Measurements from ENCODE around the gene RAB30.

RAB30 gene

GRCh38 chr11:83000381-83000780, 71.3 kb downstream of the RAB30 start:
- Mint-ChIP-seq H3K27me3 (no peaks in the 10 kb centered on the region), H3K4me1 (peaks cover 87% of the 10 kb centered on the region), H3K4me3 (no peak overlapping the region), H3K36me3 (ENCODE audit: low read depth) (peaks cover 3% of the 10 kb centered on the region), H3K9me3 (no peaks in the 10 kb centered on the region), H3K27ac (peak overlapping the region; percentile 77)
- DNase-seq (no peak), ATAC-seq (no peak)

- no peaks in the 10 kb centered on the region for H3K27me3 Mint-ChIP-seq
- H3K4me3 Mint-ChIP-seq = no peak overlapping the region
- no peaks in the 10 kb centered on the region for H3K9me3 Mint-ChIP-seq
- DNase-seq (no peak), ATAC-seq (peak; percentile 44)
- H3K36me3 Mint-ChIP-seq (ENCODE audit: low read depth) = peaks cover 8% of the 10 kb centered on the region
- H3K4me1 Mint-ChIP-seq = peaks cover 86% of the 10 kb centered on the region
- H3K27ac Mint-ChIP-seq = peak overlapping the region; percentile 77
Measured at GRCh38 chr11:82999232-82999631, 72.5 kb downstream of the RAB30 start.

GRCh38 chr11:82998697-82999096, 73.0 kb downstream of the RAB30 start:
- peaks cover 13% of the 10 kb centered on the region for H3K36me3 Mint-ChIP-seq (ENCODE audit: low read depth)
- peak overlapping the region; percentile 38 for H3K27ac Mint-ChIP-seq
- H3K4me3 Mint-ChIP-seq = no peak overlapping the region
- peaks cover 89% of the 10 kb centered on the region for H3K4me1 Mint-ChIP-seq
- no peaks in the 10 kb centered on the region for H3K27me3 Mint-ChIP-seq
- H3K9me3 Mint-ChIP-seq = no peaks in the 10 kb centered on the region
- ATAC-seq = no peak
- DNase-seq = no peak

GRCh38 chr11:82996966-82997606, 74.6 kb downstream of the RAB30 start:
- Mint-ChIP-seq H3K4me3 (peak overlapping the region; percentile 69), H3K4me1 (peaks cover 88% of the 10 kb centered on the region), H3K9me3 (no peaks in the 10 kb centered on the region), H3K36me3 (ENCODE audit: low read depth) (peaks cover 26% of the 10 kb centered on the region), H3K27me3 (no peaks in the 10 kb centered on the region), H3K27ac (peak overlapping the region; percentile 95)
- peak; percentile 57 for ATAC-seq
- peak; percentile 42 for DNase-seq

- peak; percentile 83 for ATAC-seq
- H3K27me3 Mint-ChIP-seq = no peaks in the 10 kb centered on the region
- peaks cover 78% of the 10 kb centered on the region for H3K4me1 Mint-ChIP-seq
- H3K36me3 Mint-ChIP-seq (ENCODE audit: low read depth) = peaks cover 27% of the 10 kb centered on the region
- H3K4me3 Mint-ChIP-seq = peak overlapping the region; percentile 69
- peak; percentile 32 for DNase-seq
- no peaks in the 10 kb centered on the region for H3K9me3 Mint-ChIP-seq
- H3K27ac Mint-ChIP-seq = peak overlapping the region; percentile 95
Measured at GRCh38 chr11:82995754-82996398, 75.8 kb downstream of the RAB30 start.

- Mint-ChIP-seq H3K4me3 (peak overlapping the region; percentile 41), H3K9me3 (no peaks in the 10 kb centered on the region), H3K27ac (peak overlapping the region; percentile 95), H3K4me1 (peaks cover 76% of the 10 kb centered on the region), H3K36me3 (ENCODE audit: low read depth) (peaks cover 28% of the 10 kb centered on the region), H3K27me3 (no peaks in the 10 kb centered on the region)
- DNase-seq (no peak), ATAC-seq (no peak)
Measured at GRCh38 chr11:82995235-82995634, 76.5 kb downstream of the RAB30 start.

GRCh38 chr11:82994604-82995230, 77.0 kb downstream of the RAB30 start:
- Mint-ChIP-seq H3K9me3 (no peaks in the 10 kb centered on the region), H3K27me3 (no peaks in the 10 kb centered on the region), H3K4me1 (peaks cover 75% of the 10 kb centered on the region), H3K4me3 (peak overlapping the region; percentile 19), H3K27ac (peak overlapping the region; percentile 69), H3K36me3 (ENCODE audit: low read depth) (peaks cover 30% of the 10 kb centered on the region)
- no peak for DNase-seq
- no peak for ATAC-seq

- Mint-ChIP-seq H3K27me3 (no peaks in the 10 kb centered on the region), H3K9me3 (no peaks in the 10 kb centered on the region), H3K4me3 (no peak overlapping the region), H3K4me1 (peaks cover 51% of the 10 kb centered on the region), H3K36me3 (ENCODE audit: low read depth) (peaks cover 33% of the 10 kb centered on the region), H3K27ac (no peak overlapping the region)
- ATAC-seq (no peak), DNase-seq (no peak)
Measured at GRCh38 chr11:82992223-82992622, 79.5 kb downstream of the RAB30 start.

GRCh38 chr11:82989628-82990404, 81.9 kb downstream of the RAB30 start:
- Mint-ChIP-seq H3K4me3 (no peak overlapping the region), H3K27ac (no peak overlapping the region)

GRCh38 chr11:82988936-82989627, 82.6 kb downstream of the RAB30 start:
- Mint-ChIP-seq H3K27ac (no peak overlapping the region), H3K36me3 (ENCODE audit: low read depth) (peaks cover 39% of the 10 kb centered on the region), H3K27me3 (no peaks in the 10 kb centered on the region), H3K4me3 (no peak overlapping the region), H3K4me1 (peaks cover 33% of the 10 kb centered on the region), H3K9me3 (no peaks in the 10 kb centered on the region)
- no peak for DNase-seq
- peak; percentile 53 for ATAC-seq

More at GRCh38 chr11:82989628-82990404, 81.9 kb downstream of the RAB30 start:
- no peaks in the 10 kb centered on the region for H3K9me3 Mint-ChIP-seq
- H3K4me1 Mint-ChIP-seq = peaks cover 37% of the 10 kb centered on the region
- H3K27me3 Mint-ChIP-seq = no peaks in the 10 kb centered on the region
- no peak for DNase-seq
- peaks cover 37% of the 10 kb centered on the region for H3K36me3 Mint-ChIP-seq (ENCODE audit: low read depth)
- ATAC-seq = peak; percentile 37

- DNase-seq = no peak
- no peak overlapping the region for H3K27ac Mint-ChIP-seq
- no peaks in the 10 kb centered on the region for H3K9me3 Mint-ChIP-seq
- peaks cover 29% of the 10 kb centered on the region for H3K36me3 Mint-ChIP-seq (ENCODE audit: low read depth)
- H3K4me3 Mint-ChIP-seq = no peak overlapping the region
- ATAC-seq = no peak
- H3K4me1 Mint-ChIP-seq = peaks cover 27% of the 10 kb centered on the region
- no peaks in the 10 kb centered on the region for H3K27me3 Mint-ChIP-seq
Measured at GRCh38 chr11:82987997-82988396, 83.7 kb downstream of the RAB30 start.

GRCh38 chr11:82986446-82986845, 85.3 kb downstream of the RAB30 start:
- Mint-ChIP-seq H3K27ac (no peak overlapping the region), H3K36me3 (ENCODE audit: low read depth) (peaks cover 32% of the 10 kb centered on the region), H3K4me1 (peaks cover 22% of the 10 kb centered on the region), H3K27me3 (no peaks in the 10 kb centered on the region), H3K9me3 (no peaks in the 10 kb centered on the region), H3K4me3 (no peak overlapping the region)
- ATAC-seq = no peak
- DNase-seq = no peak

GRCh38 chr11:82981852-82982251, 89.8 kb downstream of the RAB30 start:
- DNase-seq (no peak), ATAC-seq (no peak)
- Mint-ChIP-seq H3K36me3 (ENCODE audit: low read depth) (peaks cover 41% of the 10 kb centered on the region), H3K9me3 (no peaks in the 10 kb centered on the region), H3K4me1 (peaks cover 59% of the 10 kb centered on the region), H3K4me3 (no peak overlapping the region), H3K27me3 (no peaks in the 10 kb centered on the region), H3K27ac (no peak overlapping the region)

- ATAC-seq = no peak
- no peak for DNase-seq
- Mint-ChIP-seq H3K27me3 (no peaks in the 10 kb centered on the region), H3K27ac (peak overlapping the region; percentile 76), H3K4me3 (no peak overlapping the region), H3K4me1 (peaks cover 59% of the 10 kb centered on the region), H3K36me3 (ENCODE audit: low read depth) (peaks cover 41% of the 10 kb centered on the region), H3K9me3 (no peaks in the 10 kb centered on the region)
Measured at GRCh38 chr11:82980947-82981346, 90.8 kb downstream of the RAB30 start.

All from activated naive CD8-positive, alpha-beta T cell treated with anti-CD3 and anti-CD28 coated beads, Interleukin-2, amount 50 U/mL, for 24 hours (primary cell).